HG03045 (cell line): ENCODE measurements around the gene HLA-B.
"Not testable (repeated sequence)": the region's sequence is repeated elsewhere in the genome, so short reads cannot be mapped to it uniquely, and the experiment has no call there.

Source experiments
- ATAC-seq: cut with Tn5 transposase; IDR thresholded peaks from one replicate; pipeline ENCODE4 v1.9.1; 2021; ENCODE audit warnings: mild to moderate bottlenecking, moderate library complexity; ENCODE audit not compliant: unreplicated experiment

Gene HLA-B

GRCh38 chr6:31385041-31385440, 28.1 kb upstream of the HLA-B start:
- no peak for ATAC-seq

- no peak for ATAC-seq
These were observed 26.2 kb upstream of the HLA-B start for GRCh38 chr6:31383149-31383548.

GRCh38 chr6:31381666-31382065, 24.7 kb upstream of the HLA-B start:
- ATAC-seq = no peak

- no peak for ATAC-seq
These were observed 22.9 kb upstream of the HLA-B start for GRCh38 chr6:31379850-31380249.

GRCh38 chr6:31378721-31379103, 21.7 kb upstream of the HLA-B start:
- no peak for ATAC-seq

GRCh38 chr6:31378062-31378720, 21.2 kb upstream of the HLA-B start:
- ATAC-seq = no peak

- ATAC-seq = no peak
These were observed 20.1 kb upstream of the HLA-B start for GRCh38 chr6:31377029-31377428.

GRCh38 chr6:31375699-31376098, 18.7 kb upstream of the HLA-B start:
- no peak for ATAC-seq

- ATAC-seq = not testable (repeated sequence)
These were observed 17.1 kb upstream of the HLA-B start for GRCh38 chr6:31374118-31374517.

- no peak for ATAC-seq
These were observed 11.5 kb upstream of the HLA-B start for GRCh38 chr6:31368461-31368860.

- peak; percentile 81 for ATAC-seq
These were observed 9.9 kb upstream of the HLA-B start for GRCh38 chr6:31366693-31367470.

- no peak for ATAC-seq
These were observed 8.9 kb upstream of the HLA-B start for GRCh38 chr6:31365864-31366263.

- no peak for ATAC-seq
These were observed 6.8 kb upstream of the HLA-B start for GRCh38 chr6:31363811-31364210.

- ATAC-seq = no peak
These were observed 5.8 kb upstream of the HLA-B start for GRCh38 chr6:31362751-31363150.

- no peak for ATAC-seq
These were observed 2.6 kb upstream of the HLA-B start for GRCh38 chr6:31359581-31359980.

GRCh38 chr6:31358302-31358701, 1.3 kb upstream of the HLA-B start:
- ATAC-seq = no peak

GRCh38 chr6:31357886-31358285, 907 bp upstream of the HLA-B start:
- no peak for ATAC-seq

GRCh38 chr6:31356216-31356945, 598 bp downstream of the HLA-B start:
- peak; percentile 27 for ATAC-seq

- no peak for ATAC-seq
These were observed 1.4 kb downstream of the HLA-B start for GRCh38 chr6:31355583-31355948.

GRCh38 chr6:31354864-31355582, 2.0 kb downstream of the HLA-B start:
- no peak for ATAC-seq

- no peak for ATAC-seq
These were observed 2.7 kb downstream of the HLA-B start for GRCh38 chr6:31354158-31354863.
